Pancreas (tissue), 10 donors: ENCODE results near the gene SOX1. TPM values are rescaled to one million over a fixed set of nuclear protein-coding genes. Genes with fewer than 3 reads are reported as not detected.

Experiments used
- ATAC-seq, 4 donors: fragments of 200-7000 bp; cut with Tn5 transposase; one replicate each; pipeline versions ENCODE4 v1.8.0 to v1.9.1; 2020; ENCODE audit warnings: mild to moderate bottlenecking in 4 of 4, moderate library complexity in 4 of 4
- DNase-seq, 6 donors: peaks; one replicate each; pipeline ENCODE4 v3.0.0-alpha.2; 2020
- FAIRE-seq: peaks from 2 replicates; lab custom pipeline; 2012; peaks lifted over from hg19 to GRCh38; lab: Jason Lieb, UNC
- H3K27ac ChIP-seq, 4 donors: fragments of 200-600 bp; sonication (generic); 1 replicate in 3 of 4; 2 replicates in 1 of 4; pipeline versions ENCODE4 v1.5.0 to v1.8.0; 2020
- H3K27me3 ChIP-seq, 4 donors: fragments of 200-600 bp; one replicate each; pipeline ENCODE4 v1.8.0; 2021
- H3K36me3 ChIP-seq, 3 donors: fragments of 200-600 bp; sonication (generic) in 1 of 3; one replicate each; pipeline versions ENCODE4 v1.5.0 to v1.8.0; 2020 to 2021
- H3K4me1 ChIP-seq, 3 donors: fragments of 200-600 bp; one replicate each; pipeline ENCODE4 v1.8.0; 2021
- H3K4me3 ChIP-seq, 4 donors: fragments of 200-600 bp; sonication (generic) in 2 of 4; one replicate each; pipeline versions ENCODE4 v1.5.0 to v1.8.0; 2020 to 2021
- H3K9me3 ChIP-seq, 4 donors: fragments of 200-600 bp; one replicate each; pipeline ENCODE4 v1.8.0; 2021
- CTCF ChIP-seq, 4 donors: fragments of 200-600 bp; sonication (generic) in 3 of 4; IDR thresholded peaks; one replicate each; pipeline versions ENCODE4 v1.5.0 to v1.8.0; 2021; ENCODE audit warnings: antibody characterized with exemption in 4 of 4
- WGBS, 2 donors: extraction: QIAGEN DNeasy Blood & Tissue Kit; methylation state at CpG; one replicate each; pipeline ENCODE4 v1.1.7; 2013; 5-methylcytosine and 5-hydroxymethylcytosine counted together
- intact Hi-C, 3 donors: fragments of 100-400 bp; cut with DNase I; formaldehyde crosslinking; loops; one replicate each; pipeline versions ENCODE4 v1.11.1 to v1.14.2; 2022
- polyA plus RNA-seq, 2 donors: library from polyadenylated mRNA; stranded (reverse); fragments of 200-250 nt; gene quantifications; one replicate each; pipeline ENCODE4 v1.2.3, GENCODE V29; 2013
- total RNA-seq, 6 donors: library from RNA; stranded (reverse); fragmentation: NEBNext Ultra II Directional in 4 of 6; extraction: Animal tissue kit (Norgen Biotek cat#: 25700) in 4 of 6; gene quantifications; one replicate each; pipeline versions ENCODE4 v1.2.1 to v1.2.4, GENCODE V29; 2021 to 2023
- donor health status: healthy with polysubstance abuse.
- donor health status: DM: no; HTN: no; CAD: no; lungs with moderate emphysema.
- donor health status: DM: no; HTN: no; CAD: no.
- donor health status: control.
- donor health status: control.
- donor health status: Bipolar disorder and iron deficiency.
- donor health status: DM: yes; HTN: yes; CAD: no.
- donor health status: DM: no; HTN: no; CAD: no.
- donor health status: DM: no; HTN: no; CAD: no.
- donor health status: DM: yes; HTN: yes; CAD: no.

The SOX1 gene
- total and polyA plus RNA-seq, 8 donors: not detected

GRCh38 chr13:112065521-112065866, 1.5 kb upstream of the SOX1 start:
- 3 to 5% methylated on average over 11 of the region's 11 CpGs for WGBS, 2 donors
- FAIRE-seq (no peak), ATAC-seq (no peak), DNase-seq (no peak)
- Histone ChIP-seq H3K27ac (no peak overlapping the region), H3K4me1 (no peaks in the 10 kb centered on the region), H3K9me3 (no peaks in the 10 kb centered on the region), H3K4me3 (no peak overlapping the region), H3K27me3 (peaks cover 0 to 54% (median 12%) of the 10 kb centered on the region in 4 donors), H3K36me3 (no peaks in the 10 kb centered on the region)
- intact Hi-C loops: no loop called here
- TF ChIP-seq CTCF (IDR thresholded peaks at IDR 0.05): no peak

- no peak for DNase-seq
- H3K4me1 ChIP-seq: no peaks in the 10 kb centered on the region
- WGBS, 2 donors: 4% methylated on average over 48 of the region's 48 CpGs
- FAIRE-seq: no peak
- H3K9me3 ChIP-seq: no peaks in the 10 kb centered on the region
- H3K4me3 ChIP-seq: peak overlapping the region in 2 of 4 donors; percentile 8 to 18
- H3K27me3 ChIP-seq: peaks cover 0 to 54% (median 12%) of the 10 kb centered on the region in 4 donors
- no peak for TF ChIP-seq CTCF (IDR thresholded peaks at IDR 0.05)
- no peaks in the 10 kb centered on the region for H3K36me3 ChIP-seq
- intact Hi-C loops: no loop called here
- peak in 1 of 4 donors; percentile 30 for ATAC-seq
- no peak overlapping the region for H3K27ac ChIP-seq
Measured at GRCh38 chr13:112065867-112066623, 904 bp upstream of the SOX1 start.

GRCh38 chr13:112066624-112067004, 335 bp upstream of the SOX1 start:
- FAIRE-seq (no peak), ATAC-seq (peak in 2 of 4 donors; percentile 53 to 86), DNase-seq (peak in 3 of 6 donors; percentile 14 to 49 (median 27))
- WGBS, 2 donors: 4 to 9% methylated on average over 33 to 56 of the region's 56 CpGs
- no peak for TF ChIP-seq CTCF (IDR thresholded peaks at IDR 0.05)
- H3K4me1 ChIP-seq: no peaks in the 10 kb centered on the region
- peaks cover 0 to 56% (median 14%) of the 10 kb centered on the region in 4 donors for H3K27me3 ChIP-seq
- H3K27ac ChIP-seq: no peak overlapping the region
- peak overlapping the region in 2 of 4 donors; percentile 8 to 18 for H3K4me3 ChIP-seq
- intact Hi-C loops: no loop called here
- no peaks in the 10 kb centered on the region for H3K9me3 ChIP-seq
- no peaks in the 10 kb centered on the region for H3K36me3 ChIP-seq

GRCh38 chr13:112067871-112068539, 1.1 kb downstream of the SOX1 start:
- Histone ChIP-seq H3K4me3 (no peak overlapping the region), H3K27ac (no peak overlapping the region), H3K4me1 (peaks cover 0 to 3% (median 0%) of the 10 kb centered on the region in 3 donors), H3K36me3 (no peaks in the 10 kb centered on the region), H3K9me3 (no peaks in the 10 kb centered on the region), H3K27me3 (peaks cover 0 to 52% (median 18%) of the 10 kb centered on the region in 4 donors)
- TF ChIP-seq CTCF (IDR thresholded peaks at IDR 0.05): no peak
- DNase-seq: peak in 2 of 6 donors; percentile 51 to 82
- no peak for ATAC-seq
- intact Hi-C loops: no loop called here
- WGBS, 2 donors: 2% methylated on average over 40 to 103 of the region's 103 CpGs
- FAIRE-seq: no peak
